DOHH2 (cell line): ENCODE results near the gene BICDL1.

Source experiments
- H3F3A ChIP-seq: fragments of 200-600 bp; sonication (generic), shearing (Covaris generic); 2 replicates; pipeline ENCODE4 v1.6.0; 2016; ENCODE audit warnings: antibody characterized with exemption, mild to moderate bottlenecking; ENCODE audit not compliant: control insufficient read depth, insufficient read depth
- H3K27ac ChIP-seq: fragments of 200-600 bp; sonication (generic); 2 replicates; pipeline ENCODE4 v1.5.1; 2014; ENCODE audit warnings: low read depth, mild to moderate bottlenecking, low read length, moderate library complexity
- H3K27me3 ChIP-seq: fragments of 200-600 bp; sonication (generic); 2 replicates; pipeline ENCODE4 v1.6.1; 2014; ENCODE audit warnings: mild to moderate bottlenecking, low read length, mixed read lengths; ENCODE audit not compliant: control insufficient read depth
- H3K36me3 ChIP-seq: fragments of 200-600 bp; sonication (generic); 2 replicates; pipeline ENCODE4 v1.6.1; 2014; ENCODE audit warnings: mild to moderate bottlenecking, low read length, moderate library complexity, mixed read lengths; ENCODE audit not compliant: control insufficient read depth
- H3K4me1 ChIP-seq: fragments of 200-600 bp; sonication (generic); 2 replicates; pipeline ENCODE4 v1.6.1; 2014; ENCODE audit warnings: mild to moderate bottlenecking, low read length, mixed read lengths; ENCODE audit not compliant: control insufficient read depth
- H3K4me2 ChIP-seq: fragments of 200-600 bp; sonication (generic); 2 replicates; pipeline ENCODE4 v1.6.0; 2014; ENCODE audit warnings: mild to moderate bottlenecking, low read length, moderate library complexity
- H3K4me3 ChIP-seq: fragments of 200-600 bp; sonication (generic); 2 replicates; pipeline ENCODE4 v1.5.1; 2014; ENCODE audit warnings: mild to moderate bottlenecking, low read length, mixed read lengths
- H3K79me2 ChIP-seq: fragments of 200-600 bp; sonication (generic); 2 replicates; pipeline ENCODE4 v1.6.1; 2014; ENCODE audit warnings: mild to moderate bottlenecking, low read length, mixed read lengths; ENCODE audit not compliant: control insufficient read depth
- H3K9me2 ChIP-seq: fragments of 200-600 bp; sonication (generic); replicated peaks from 2 replicates; pipeline ENCODE4 v1.6.1; 2014; ENCODE audit warnings: mild to moderate bottlenecking, low read length, mixed read lengths; ENCODE audit not compliant: control insufficient read depth
- H3K9me3 ChIP-seq: fragments of 200-600 bp; sonication (generic); 2 replicates; pipeline ENCODE4 v1.6.1; 2014; ENCODE audit warnings: antibody characterized with exemption, low read length, mixed read lengths; ENCODE audit not compliant: control insufficient read depth, insufficient read depth
- H4K20me1 ChIP-seq: fragments of 200-600 bp; sonication (generic); 2 replicates; pipeline ENCODE4 v1.6.0; 2014; ENCODE audit warnings: low read depth, mild to moderate bottlenecking, antibody characterized with exemption, low read length, moderate library complexity; ENCODE audit not compliant: control insufficient read depth, insufficient read depth
- CTCF ChIP-seq: fragments of 200-600 bp; sonication (generic); IDR thresholded peaks from one replicate; pipeline ENCODE4 v1.5.1; 2014; ENCODE audit warnings: antibody characterized with exemption, mild to moderate bottlenecking, low read depth, low read length; ENCODE audit not compliant: poor library complexity, severe bottlenecking
- EZH2phosphoT487 ChIP-seq: fragments of 200-600 bp; sonication (generic); IDR thresholded peaks from 2 replicates; pipeline ENCODE4 v1.6.1; 2017; ENCODE audit warnings: borderline replicate concordance, mild to moderate bottlenecking, antibody characterized with exemption, low read length, moderate library complexity, mixed read lengths

The BICDL1 gene

GRCh38 chr12:120130011-120130410 is 141.0 kb downstream of the BICDL1 start:
- H3K36me3 ChIP-seq: peaks cover 90% of the 10 kb centered on the region
- no peaks in the 10 kb centered on the region for H3K79me2 ChIP-seq
- no peak overlapping the region for H3K27ac ChIP-seq
- peaks cover 6% of the 10 kb centered on the region; the same call in 1 of the 2 replicates for H3F3A ChIP-seq
- no peak overlapping the region for H3K4me3 ChIP-seq
- H3K4me1 ChIP-seq: peaks cover 22% of the 10 kb centered on the region
- H3K27me3 ChIP-seq: no peaks in the 10 kb centered on the region
- H4K20me1 ChIP-seq: no peaks in the 10 kb centered on the region
- H3K9me3 ChIP-seq: no peaks in the 10 kb centered on the region
- TF ChIP-seq EZH2phosphoT487 (no peak), CTCF (no peak)
- no peak overlapping the region for H3K4me2 ChIP-seq
- H3K9me2 ChIP-seq: no peaks in the 10 kb centered on the region

- H3K9me3 ChIP-seq: no peaks in the 10 kb centered on the region
- H3K4me2 ChIP-seq: no peak overlapping the region
- H3K4me3 ChIP-seq: no peak overlapping the region
- H4K20me1 ChIP-seq: no peaks in the 10 kb centered on the region
- H3K4me1 ChIP-seq: peaks cover 22% of the 10 kb centered on the region
- TF ChIP-seq EZH2phosphoT487: no peak
- H3K27me3 ChIP-seq: no peaks in the 10 kb centered on the region
- peaks cover 6% of the 10 kb centered on the region; the same call in 1 of the 2 replicates for H3F3A ChIP-seq
- H3K36me3 ChIP-seq: peaks cover 97% of the 10 kb centered on the region
- no peaks in the 10 kb centered on the region for H3K79me2 ChIP-seq
- no peaks in the 10 kb centered on the region for H3K9me2 ChIP-seq
- no peak overlapping the region for H3K27ac ChIP-seq
Measured at GRCh38 chr12:120131116-120131515, 142.1 kb downstream of the BICDL1 start.

GRCh38 chr12:120132054-120132836 is 143.2 kb downstream of the BICDL1 start:
- Histone ChIP-seq H3K36me3 (peaks cover 97% of the 10 kb centered on the region), H3K27ac (peak overlapping the region; percentile 29), H3K9me2 (no peaks in the 10 kb centered on the region), H3K4me1 (peaks cover 22% of the 10 kb centered on the region), H3K79me2 (no peaks in the 10 kb centered on the region), H3K4me2 (no peak overlapping the region), H3F3A (peaks cover 4% of the 10 kb centered on the region; the same call in 1 of the 2 replicates), H4K20me1 (no peaks in the 10 kb centered on the region), H3K4me3 (no peak overlapping the region), H3K9me3 (no peaks in the 10 kb centered on the region), H3K27me3 (no peaks in the 10 kb centered on the region)
- no peak for TF ChIP-seq CTCF

GRCh38 chr12:120132863-120133385 is 143.9 kb downstream of the BICDL1 start:
- Histone ChIP-seq H3K4me2 (peak overlapping the region; percentile 37), H3K27ac (peak overlapping the region; percentile 29)
- TF ChIP-seq EZH2phosphoT487 (no peak), CTCF (no peak)

More at GRCh38 chr12:120132863-120133385, 143.9 kb downstream of the BICDL1 start:
- Histone ChIP-seq H3K36me3 (peaks cover 97% of the 10 kb centered on the region), H3F3A (no peaks in the 10 kb centered on the region; the same call in 1 of the 2 replicates), H3K4me1 (peaks cover 22% of the 10 kb centered on the region), H3K27me3 (no peaks in the 10 kb centered on the region), H3K9me3 (no peaks in the 10 kb centered on the region), H3K9me2 (no peaks in the 10 kb centered on the region), H3K4me3 (no peak overlapping the region), H3K79me2 (no peaks in the 10 kb centered on the region), H4K20me1 (no peaks in the 10 kb centered on the region)
